Cortex of kidney (tissue), 1 donor: ENCODE data around the gene DGKD.
"Not testable (repeated sequence)": the region's sequence is repeated elsewhere in the genome, so short reads cannot be mapped to it uniquely, and the experiment has no call there.

Experiments used
- DNase-seq: peaks from one replicate; lab custom pipeline; 2025; lab: John Stamatoyannopoulos, UW

Gene DGKD

DNA sequence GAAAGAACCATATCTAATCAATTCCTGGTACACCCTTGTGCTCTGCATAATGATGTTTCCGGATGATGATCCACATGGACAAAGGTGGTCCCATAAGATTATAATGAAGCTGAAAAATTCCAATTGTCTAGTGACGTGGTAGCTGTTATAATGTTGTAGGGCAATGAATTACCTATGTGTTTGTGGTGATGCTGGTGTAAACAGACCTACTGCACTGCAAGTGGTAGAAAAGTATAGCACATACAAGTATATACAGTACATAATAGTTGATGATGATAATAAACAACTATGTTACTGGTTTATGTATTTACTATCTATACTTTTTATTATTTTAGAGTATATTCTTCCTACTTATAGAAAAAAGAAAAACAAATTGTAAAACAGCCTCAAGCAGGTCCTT is 8.4 kb downstream of the DGKD start:
- no peak for DNase-seq

DNA sequence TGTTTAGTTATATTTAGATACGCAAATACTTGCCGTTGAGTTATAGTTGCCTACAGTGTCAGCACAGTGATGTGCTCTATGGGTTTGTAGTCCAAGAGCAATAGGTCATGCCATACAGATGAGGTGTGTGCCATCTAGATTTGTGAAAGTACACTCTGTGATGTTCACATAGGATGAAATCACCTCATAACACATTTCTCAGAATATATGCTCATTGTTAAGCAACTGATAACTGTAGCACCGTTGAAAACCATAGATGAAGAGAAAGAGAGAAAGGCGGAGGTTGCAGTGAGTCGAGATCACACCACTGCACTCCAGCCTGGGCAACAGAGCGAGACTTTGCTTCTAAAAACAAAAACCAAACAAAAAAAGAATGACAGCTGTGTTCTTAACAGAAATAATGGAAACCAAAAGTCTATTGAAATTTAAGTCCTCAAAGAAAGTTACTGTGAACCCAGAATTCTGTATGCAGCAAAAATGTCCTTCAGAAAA is 9.5 kb downstream of the DGKD start:
- no peak for DNase-seq

DNA sequence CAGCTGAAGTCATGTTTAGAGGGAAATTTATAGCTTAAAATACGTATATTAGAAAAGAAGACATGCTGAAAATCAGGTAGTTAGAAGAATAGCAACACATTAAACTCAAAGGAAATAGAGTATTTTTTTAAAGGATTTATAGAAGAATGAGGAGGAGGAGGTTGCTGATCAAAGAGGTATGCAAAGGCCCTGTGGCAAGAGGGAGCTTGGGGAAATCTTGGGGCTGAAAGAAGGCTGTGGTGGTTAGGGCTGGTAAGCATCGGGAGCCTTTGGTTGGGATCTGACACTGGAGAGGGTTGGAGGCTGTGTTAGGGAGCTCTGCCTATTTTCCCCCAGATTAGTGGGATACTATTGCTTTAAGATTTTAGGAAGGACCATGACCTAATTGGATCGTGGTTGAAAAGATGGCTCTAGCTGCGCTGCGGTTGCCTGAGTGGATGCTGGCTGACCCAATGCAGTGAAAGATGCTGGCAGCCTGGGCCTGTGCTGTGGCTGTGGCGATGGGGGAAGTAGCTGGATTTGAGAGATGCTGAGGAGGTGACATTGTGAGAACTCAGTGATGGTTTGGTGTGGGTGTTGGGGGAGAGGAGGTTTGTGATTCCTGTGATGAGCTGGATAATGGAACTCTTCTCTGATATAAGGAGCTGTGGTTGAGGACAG is 11.7 kb downstream of the DGKD start:
- DNase-seq = no peak

DNA sequence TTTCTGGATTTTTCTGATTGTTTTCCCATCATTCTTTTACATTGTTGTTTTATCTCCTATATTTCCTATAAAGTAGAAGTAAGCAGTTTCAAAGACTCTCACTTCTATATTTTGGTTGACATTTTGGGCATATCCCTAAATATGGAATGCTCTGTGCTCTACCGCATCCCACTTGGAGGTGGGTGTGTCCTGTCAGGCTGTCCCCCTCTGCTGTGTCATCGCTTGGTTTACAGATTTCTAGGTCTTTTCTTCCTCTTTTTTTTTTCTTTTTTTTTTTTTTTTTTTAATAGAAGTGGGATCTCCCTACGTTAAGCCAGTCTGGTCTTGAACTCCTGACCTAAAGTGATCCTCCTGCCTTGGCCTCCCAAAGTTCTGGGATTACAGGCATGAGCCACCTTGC is 13.3 kb downstream of the DGKD start:
- no peak for DNase-seq

DNA sequence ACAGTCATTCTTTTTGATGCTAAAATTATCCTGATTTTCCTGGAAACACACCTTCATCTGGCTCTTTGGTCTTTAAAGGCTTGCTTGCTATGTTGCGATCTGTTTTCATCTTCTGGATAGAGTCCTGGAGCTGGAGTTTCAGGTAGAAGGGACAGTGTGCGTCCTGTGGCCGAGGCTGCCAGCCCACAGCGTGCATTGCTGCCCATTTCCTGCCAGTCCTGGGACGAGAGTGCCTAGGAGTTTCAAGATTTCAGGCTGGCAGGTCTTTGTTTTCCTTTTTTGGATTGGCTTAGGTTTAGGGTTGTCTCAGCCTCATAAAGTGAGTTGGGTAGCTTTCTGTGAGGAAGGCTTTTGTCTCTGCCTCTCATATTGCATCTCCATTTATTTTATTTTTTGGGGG is 14.5 kb downstream of the DGKD start:
- DNase-seq = no peak

DNA sequence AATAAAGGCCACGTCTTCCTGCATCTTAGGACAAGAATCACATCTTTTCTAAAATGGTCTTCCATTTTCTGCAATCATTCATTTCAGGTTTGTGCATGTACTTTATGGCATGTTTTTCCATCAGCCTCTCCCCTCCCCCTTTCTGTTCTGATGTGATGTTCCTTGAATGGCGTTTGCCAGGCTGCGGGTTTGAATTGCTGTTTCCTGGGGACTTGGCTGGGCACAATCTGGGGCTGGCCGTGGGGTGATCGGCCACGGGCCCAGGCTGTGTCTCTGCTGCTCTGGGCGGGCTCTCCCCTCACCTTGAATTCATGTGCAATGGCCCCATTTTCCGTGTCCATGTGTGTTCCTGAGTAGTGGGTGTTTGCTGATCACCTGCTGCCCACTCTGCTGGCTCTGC is 15.2 kb downstream of the DGKD start:
- DNase-seq = no peak

DNA sequence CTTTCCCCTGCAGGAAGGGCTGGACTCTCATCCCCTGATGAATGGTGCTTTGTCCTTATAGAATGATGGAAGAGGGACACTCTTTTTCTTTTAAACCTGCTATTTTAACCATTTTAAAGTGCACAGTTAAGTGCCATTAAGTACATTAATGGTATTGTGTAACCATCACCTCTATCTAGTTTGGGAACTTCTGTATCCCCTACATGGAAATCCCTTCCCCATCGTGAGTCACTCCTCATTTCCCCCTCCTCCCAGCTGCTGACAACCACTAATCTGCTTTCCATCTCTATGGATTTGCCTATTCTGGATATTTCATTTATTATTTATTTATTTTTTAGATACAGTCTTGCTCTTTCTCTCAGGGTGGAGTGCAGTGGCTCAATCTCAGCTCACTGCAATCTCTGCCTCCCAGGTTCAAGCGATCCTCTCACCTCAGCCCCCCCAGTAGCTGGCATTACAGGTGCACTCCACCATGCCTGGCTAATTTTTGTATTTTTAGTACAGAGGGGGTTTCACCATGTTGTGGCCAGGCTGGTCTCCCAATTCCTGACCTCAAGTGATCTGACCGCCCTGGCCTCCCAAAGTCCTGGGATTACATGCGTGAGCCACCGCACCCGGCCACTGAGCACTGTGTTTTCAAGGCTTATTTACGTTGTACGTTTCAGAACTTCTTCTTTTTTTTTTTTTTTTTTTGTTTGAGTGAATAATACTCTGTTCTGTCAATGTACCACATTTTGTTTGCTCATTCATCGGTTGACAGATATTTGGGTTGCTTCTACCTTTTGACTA is 15.8 kb downstream of the DGKD start:
- no peak for DNase-seq

DNA sequence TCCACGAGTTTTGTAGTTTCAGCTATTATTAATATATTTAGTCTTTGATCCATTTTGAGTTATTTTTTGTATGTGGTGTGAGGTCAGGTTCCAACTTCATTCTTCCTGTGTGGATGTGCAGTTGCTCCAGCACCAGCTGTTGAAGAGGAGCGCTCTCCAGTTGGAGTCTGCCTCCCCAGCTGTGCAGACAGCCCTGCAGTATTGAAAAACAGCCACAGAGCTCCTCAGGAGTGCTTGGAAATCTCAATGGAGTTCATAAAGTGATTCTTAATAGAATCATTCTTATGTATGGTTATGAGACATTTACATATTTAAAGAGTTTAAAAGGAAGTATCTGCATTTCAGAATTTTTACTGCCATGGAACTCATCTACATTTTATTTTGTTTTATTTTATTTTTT is 17.3 kb downstream of the DGKD start:
- DNase-seq = no peak

DNA sequence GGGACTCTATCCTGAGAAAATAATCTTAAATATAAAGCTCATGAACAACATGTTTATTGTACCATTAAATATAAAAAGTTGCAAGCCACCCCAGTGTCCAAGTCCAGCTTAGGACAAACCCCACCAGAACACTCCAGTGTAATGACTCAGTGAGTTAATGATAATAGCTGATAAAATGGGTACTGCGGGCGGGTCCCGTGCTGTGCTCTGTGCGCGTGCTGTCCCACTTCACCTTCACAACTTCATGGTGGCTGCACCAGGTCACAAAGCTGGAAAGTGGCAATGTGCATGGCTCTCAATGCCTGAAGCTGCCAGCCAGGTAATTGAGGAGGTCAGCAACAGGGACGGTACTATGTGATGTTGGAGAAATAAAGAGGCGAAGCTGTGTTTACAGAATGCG is 18.6 kb downstream of the DGKD start:
- DNase-seq = no peak

DNA sequence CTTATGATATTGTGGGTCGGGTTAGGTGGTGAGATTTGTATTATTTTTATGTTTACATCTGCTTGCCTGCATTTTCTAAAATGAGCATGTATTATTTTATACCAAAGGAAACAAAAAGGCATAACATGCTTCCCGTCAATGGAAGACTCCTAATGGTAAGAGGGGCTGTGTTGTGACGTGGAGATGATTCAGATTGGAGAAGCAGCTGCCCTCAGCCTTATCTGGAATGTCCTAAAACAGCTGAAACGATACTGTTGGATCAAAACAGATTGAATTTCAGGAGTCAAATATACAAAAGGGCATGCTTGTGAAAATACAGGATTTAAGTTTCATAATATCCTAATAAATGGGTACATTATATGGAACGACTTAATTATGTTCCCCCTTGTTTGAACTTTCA is 19.0 kb downstream of the DGKD start:
- DNase-seq = no peak

DNA sequence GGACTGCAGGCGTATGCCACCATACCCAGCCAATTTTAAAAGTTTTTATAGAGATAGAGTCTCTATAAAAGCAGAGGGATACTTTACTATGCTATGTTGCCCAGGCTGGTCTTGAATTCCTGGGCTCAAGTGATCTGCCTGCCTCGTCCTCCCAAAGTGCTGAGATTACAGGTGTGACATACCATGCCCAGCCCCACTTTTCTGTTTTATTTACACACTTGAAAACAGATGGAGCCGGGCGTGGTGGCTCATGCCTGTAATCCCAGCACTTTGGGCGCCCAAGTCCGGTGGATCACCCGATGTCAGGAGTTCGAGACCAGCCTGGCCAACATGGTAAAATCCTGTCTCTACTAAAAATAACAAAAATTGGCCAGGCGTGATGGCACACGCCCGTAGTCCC is 20.5 kb downstream of the DGKD start:
- DNase-seq = not testable (repeated sequence)

DNA sequence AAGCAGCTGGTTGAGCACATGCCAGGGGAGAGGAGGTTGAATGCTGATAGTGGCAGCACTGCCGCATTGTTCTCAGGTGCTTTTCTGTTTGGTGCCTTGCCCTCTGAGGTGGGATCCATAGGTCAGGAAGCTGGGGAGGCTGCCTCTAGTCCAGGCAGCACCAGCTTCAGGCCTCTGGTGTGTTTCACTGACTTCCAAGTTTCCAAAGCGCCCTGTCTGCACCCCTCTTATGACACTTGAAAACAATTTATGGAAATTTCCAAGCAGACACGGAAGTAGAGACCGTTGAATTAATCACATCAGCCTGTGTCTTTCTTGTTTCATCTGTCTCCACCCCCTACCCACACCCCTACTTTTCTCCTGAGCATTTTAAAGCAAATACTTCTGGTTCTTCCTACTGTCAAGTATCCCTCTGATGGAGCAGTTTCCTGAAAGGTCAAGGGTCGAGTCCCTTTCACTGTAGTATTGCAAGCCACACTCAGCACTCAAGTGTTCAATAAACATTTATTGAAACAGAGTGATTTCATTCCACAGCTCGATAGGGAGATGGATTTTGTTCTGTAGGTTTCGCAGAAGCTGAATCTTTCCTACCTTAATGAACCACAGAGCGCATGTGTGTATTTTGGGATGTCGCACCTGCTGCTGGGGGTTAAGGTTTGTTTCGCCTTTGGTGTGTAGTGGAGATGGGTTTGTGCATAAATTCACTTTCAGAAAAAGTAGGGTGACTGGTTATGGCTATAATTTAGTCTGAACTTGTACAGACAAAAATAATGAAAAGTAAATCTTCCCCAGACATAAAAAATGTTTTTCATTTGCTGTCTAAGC is 21.4 kb downstream of the DGKD start:
- no peak for DNase-seq

DNA sequence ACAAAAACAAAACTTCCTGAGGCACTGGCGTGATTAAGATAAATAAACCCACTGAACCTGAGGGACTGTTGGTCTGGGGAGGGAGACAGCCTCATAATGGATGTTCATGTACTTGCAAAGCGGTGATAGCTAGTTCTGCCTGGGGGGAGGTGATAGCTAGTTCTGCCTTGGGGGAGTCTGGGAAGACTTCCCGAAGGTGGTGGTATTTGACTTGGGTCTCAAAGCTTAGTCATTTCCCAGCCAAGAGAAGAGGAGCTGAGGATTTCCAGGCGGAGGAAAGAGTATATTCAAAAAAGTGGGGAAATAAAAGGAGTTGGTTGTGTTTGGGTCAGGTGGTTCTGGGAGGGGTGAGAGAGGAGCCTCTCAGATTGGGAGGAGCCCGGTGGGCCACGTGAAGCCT is 24.7 kb downstream of the DGKD start:
- DNase-seq = no peak

DNA sequence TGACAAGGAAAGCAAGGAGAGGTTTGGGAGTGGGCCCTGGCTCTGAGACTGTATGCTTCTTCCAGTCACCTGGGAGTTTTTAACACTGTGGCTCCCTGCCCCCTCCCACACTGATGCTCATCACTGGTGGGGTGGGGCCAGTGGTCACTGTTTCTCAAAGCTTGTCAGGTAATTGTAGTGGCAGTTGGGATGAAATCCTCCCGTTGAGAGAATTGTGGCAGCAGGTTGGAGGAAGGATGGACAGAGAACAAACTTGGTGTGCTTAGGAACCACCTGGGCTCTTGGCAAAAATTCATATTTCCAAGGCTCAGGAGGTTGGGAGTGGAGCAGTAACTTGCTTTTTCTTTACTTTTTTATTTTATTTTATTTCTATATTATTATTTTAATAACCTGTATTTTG is 25.1 kb downstream of the DGKD start:
- no peak for DNase-seq

DNA sequence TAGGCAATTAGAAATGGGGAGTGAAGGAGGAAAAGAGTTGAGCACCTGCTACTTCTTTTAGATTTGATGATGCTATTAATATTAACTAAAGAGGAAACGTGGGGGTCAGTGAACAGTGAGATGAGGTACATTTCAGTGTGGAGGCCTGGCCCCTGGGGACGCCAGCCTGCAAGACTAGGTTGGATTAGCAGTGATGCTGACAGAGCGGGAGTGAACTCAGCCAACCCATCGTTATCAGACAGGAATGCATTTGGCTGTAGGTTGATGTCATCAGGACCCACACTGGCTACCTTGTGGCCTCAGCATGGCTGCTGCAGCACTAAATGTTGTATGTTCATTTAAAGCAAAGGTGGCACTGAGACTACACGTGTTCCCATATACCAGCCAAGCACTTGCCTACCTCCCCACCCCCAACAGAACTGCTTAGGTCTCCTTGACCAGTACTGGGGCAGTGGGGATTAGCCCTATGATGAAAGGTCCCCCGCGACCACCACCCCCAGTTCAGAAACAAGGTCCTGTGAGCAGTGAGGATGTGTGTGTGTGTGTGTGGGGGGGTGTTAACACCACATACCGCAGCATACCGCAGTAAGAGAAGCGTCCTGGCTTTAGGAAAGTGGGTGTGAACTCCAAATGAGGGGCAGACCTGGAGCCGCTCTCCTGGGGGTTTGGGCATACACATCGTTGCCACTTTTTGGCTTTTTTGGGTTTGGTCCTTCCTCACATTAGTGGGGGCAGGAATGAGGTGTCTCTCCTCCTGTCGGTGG is 26.0 kb downstream of the DGKD start:
- no peak for DNase-seq

DNA sequence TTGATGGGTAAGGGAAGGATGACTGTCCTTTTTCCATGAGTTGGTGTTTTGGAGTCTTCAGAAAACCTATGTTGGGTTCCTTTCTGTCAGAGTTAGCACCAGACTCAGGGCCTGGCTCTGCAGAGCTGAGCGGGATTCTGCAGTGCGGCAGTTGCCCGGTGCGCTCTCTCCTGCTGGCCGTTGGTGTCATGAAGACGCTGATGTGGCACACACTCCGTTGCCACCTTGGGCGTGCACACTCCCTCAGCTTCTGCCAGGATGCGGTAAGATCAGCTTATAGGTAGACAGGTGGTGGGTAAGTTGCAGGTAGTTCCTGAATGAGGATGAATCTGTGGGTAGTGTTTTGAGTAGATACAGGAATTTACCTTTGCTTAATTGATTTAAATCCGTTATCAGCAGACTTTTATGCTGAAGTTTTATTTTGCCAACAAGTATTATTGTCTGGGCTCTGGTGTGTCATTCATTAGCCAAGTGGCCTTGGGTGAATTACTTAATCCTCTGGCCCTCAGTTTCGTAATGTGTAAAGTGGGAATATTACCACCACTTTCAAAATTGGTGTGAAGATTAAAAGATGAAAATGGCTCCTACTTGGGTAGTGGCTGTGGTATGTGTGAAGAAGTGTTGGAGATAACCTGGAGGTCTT is 26.8 kb downstream of the DGKD start:
- DNase-seq = no peak

DNA sequence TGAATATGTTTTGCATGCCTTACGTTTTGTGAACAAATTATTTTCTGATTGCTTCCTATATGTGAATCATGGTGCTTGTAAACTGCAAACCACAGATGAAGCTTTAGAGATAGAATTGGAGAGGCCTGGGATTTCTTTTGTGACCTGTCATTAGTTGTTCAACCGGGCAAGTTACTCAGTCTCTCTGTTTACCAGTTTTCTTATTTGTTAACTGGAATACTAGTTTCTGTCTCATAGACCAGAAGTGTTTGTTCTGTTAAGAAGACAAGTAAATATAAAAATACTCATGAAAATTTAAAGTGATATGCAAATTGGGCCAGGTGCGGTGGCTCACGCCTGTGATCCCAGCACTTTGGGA is 27.3 kb downstream of the DGKD start:
- DNase-seq = no peak

DNA sequence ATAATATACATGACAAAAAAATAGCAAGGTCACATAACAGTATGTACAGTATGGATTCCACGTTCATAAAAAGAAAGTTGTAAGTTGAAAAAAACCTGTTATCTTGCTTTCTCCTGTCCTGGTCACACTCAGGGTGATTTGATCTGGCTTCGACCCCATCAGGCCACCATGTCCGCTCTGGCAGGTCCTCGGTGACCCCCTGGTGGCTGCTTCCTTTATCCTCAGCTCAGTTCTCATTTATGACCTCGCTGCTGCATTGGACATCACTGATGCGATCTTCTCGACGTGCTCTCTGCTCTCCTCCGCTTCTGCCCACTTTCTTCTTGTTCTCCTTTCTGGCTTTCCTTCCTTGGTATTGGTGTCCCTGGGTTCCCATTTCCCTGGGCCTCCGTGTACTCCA is 29.7 kb downstream of the DGKD start:
- no peak for DNase-seq

DNA sequence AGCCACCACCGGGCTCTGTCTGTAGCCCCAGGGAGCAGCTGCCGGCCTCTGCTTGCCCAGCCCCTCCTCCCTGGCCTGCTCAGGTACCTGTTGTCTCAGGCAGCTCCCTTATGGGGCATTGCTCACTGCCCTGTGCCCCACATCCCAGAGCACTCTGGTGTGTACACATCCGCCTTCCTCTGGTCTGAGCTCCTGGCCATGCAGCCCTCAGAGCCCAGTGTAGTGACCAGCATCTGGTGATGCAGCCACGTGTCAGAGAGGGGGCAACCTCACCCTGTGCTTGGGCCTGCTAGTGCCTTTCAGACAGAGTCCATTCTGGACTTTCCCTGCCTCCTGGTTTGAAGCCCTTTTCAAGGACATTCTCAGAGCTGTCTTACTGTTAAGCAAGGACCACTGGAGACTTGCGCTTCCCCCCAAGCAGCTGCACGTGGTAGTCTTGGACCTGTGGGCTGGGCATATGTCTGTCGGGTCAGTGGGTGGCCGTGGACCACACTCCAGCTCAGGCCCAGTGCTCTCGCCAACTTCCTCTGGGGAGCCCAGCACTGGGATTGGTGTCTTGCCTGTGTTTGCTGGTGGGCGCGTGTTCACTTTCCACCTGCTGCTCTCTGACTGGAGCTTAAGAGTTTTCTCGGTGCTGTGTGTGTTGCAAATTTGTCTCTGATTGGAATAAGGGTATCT is 30.7 kb downstream of the DGKD start:
- DNase-seq = no peak

DNA sequence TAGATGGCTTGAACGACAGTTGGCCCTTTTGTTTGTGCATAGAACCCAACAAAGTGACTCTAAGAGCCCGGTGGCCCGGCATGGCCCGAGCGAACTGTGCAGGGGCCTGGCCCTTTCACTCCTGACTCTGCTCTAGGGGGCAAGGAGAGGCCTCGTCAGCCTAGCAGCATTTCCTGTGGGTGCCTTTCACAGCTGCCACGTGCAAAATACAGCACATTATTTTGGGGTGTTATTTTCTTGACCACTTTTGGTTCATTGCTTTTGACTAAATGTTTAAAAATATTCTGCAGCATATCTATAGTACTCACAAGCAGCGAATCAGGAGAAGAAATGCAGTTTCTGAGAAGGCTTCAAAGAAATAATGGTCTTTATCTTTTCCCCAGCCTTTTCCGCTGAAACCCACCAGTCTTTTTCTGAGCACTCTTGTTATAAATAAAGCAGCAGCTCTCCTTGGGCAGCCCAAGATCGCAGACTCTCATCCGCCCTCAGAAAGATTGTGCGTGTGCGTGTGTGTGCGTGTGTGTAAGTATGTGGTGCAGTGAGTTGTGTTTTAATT is 31.3 kb downstream of the DGKD start:
- DNase-seq = no peak
